HTERT RPE-1 (cell line): ENCODE data around the gene CTBP2.

Source experiments
- in situ Hi-C: fragments of 300-500 bp; cut with MboI; formaldehyde crosslinking; loops from 4 replicates; pipeline ENCODE4 v1.14.3; 2020; ENCODE audit warnings: low sequenced_read_pairs

The CTBP2 gene

GRCh38 chr10:125144693-125145623 lies 15.4 kb downstream of the CTBP2 start:
- in situ Hi-C loops = no loop called here

DNA sequence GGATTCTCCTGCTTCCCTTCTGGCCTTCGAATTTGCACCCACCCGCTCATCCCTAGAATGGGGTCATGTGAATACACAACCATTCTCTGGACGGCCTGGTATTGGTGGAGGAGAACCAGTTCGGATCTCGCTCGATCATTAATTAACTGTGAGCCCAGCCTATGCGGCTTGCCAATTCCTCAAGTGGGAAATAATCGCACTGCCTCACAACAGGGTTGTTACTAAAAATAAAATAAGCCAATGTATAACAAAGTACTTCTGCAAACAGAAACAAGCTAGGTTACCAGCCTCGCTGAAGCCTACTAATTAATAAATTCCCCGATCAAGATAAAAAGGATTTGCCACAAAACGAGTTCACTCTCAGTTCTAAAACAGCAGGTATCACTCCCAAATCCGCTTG lies 16.2 kb downstream of the CTBP2 start:
- in situ Hi-C loops = no loop called here

GRCh38 chr10:125142946-125143345 lies 17.4 kb downstream of the CTBP2 start:
- in situ Hi-C loops = no loop called here

GRCh38 chr10:125141860-125142484 lies 18.4 kb downstream of the CTBP2 start:
- in situ Hi-C loops = no loop called here

GRCh38 chr10:125141150-125141859 lies 19.1 kb downstream of the CTBP2 start:
- in situ Hi-C loops = no loop called here

DNA sequence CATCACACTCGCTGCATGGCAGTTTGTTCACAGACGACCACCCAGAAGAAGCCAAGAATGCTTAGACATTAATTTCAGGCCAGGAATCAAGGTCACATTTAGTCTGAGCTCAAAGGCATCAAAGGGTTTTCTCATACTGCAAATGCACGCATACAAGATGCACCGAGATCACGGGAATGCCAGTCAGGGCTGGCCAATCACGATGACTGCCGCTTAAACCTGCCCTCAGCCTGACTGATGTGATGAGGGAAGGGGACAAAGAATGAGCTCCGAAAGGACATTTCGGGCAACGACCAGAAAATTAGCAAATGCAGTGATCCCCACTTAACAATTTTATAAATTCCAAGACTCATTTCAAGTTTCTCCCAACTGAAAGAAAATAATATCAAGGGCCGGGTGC lies 20.2 kb downstream of the CTBP2 start:
- in situ Hi-C loops = no loop called here

DNA sequence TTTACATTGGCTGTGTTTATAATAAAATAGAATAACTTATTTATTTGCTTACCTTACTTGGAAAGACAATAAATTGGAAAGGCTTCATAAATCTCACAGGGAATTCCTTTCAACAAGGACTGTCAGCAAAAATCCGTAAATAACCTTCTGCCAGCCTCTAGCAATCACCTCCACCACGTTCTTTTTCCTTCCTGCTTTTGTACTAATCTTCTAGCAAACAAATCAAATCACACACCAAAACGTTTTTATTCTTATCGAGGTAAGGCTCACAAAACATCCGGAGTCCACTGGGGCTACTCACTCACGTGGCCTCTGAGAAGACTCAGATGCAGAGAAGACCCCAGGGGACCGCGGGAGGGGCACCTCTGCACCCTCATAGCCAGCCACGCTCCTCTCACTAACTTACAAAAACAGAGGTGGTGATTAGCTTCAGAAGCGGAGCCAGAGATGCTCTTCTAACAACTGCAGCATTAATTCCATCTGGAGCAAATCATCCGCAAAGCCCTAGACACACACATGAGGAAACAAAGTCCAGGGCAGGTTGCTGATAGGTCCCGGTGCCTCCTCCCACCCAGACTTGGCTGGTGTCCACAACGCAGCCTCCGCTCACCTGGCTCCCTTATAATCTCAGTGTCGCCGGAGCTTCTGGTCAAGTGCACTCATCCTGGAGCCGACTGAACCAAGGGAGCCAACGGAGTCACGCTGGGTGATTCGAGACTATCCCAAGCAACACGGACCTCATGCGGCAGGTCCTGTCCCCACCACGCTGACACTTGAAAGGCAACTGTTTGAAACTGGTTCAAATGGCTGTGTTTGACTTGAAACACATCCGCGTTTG lies 22.5 kb downstream of the CTBP2 start:
- in situ Hi-C loops = no loop called here

DNA sequence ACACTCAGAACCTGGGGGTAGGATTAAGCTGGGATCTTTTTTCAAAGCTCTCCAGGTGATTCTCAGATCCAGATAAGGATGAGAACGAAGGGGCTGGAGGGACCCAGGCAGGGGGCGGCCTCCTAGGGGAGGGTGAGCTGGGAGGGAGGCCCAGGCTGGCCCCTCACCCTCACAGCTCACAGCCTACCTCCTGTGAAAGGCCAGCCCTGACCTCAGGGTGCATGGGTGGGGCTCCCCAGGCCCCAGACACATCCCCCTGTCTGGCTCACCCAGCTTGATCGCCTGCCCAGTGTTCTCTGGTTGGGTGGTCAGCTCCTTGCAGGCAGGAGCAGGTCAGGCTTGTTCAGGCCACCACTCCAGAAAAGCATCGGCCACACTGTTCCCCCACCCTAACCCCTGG lies 24.3 kb downstream of the CTBP2 start:
- in situ Hi-C loops = no loop called here

- in situ Hi-C loops = no loop called here
Measured at GRCh38 chr10:125135771-125136035, 24.7 kb downstream of the CTBP2 start.

- in situ Hi-C loops = no loop called here
Measured at GRCh38 chr10:125134916-125135770, 25.2 kb downstream of the CTBP2 start.

- in situ Hi-C loops = no loop called here
Measured at GRCh38 chr10:125134483-125134848, 25.9 kb downstream of the CTBP2 start.

DNA sequence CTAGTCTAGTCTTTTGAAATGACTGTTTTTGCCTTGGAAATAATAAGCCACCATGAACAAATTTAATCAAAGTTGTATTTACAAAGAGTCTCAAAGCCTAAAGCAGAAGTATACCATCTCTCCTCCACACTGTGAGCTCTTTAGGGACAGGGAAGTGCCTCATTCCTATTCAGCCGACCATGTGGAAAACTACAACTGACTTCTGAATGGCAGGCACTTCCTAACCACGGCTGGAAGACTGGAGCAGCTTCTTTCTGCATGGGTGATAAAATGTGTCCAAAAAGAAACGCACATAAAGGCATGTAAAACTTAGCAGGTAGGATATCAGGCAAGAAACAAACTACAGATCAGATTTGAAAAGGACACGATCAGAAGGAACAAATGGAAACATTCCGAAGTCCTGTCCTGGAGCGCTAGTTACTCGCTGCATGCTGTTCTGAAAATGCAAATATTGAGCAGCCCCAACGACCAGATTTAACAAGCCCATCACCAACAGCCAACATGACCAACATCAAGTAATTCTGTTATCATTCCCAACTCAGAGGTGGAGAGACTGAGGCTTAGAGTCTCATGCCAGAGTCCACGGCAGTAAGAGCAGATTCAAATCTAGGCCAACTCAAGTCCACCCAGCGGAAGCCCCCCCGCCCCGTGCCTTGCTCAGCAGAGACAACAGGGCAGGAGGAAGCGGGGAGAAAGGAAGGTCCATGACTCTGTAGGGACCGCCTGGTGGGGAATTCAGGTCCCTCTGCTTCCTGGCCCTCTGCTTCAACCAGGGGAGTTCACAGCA lies 26.5 kb downstream of the CTBP2 start:
- in situ Hi-C loops = no loop called here

GRCh38 chr10:125132344-125132743 lies 28.0 kb downstream of the CTBP2 start:
- in situ Hi-C loops = no loop called here

DNA sequence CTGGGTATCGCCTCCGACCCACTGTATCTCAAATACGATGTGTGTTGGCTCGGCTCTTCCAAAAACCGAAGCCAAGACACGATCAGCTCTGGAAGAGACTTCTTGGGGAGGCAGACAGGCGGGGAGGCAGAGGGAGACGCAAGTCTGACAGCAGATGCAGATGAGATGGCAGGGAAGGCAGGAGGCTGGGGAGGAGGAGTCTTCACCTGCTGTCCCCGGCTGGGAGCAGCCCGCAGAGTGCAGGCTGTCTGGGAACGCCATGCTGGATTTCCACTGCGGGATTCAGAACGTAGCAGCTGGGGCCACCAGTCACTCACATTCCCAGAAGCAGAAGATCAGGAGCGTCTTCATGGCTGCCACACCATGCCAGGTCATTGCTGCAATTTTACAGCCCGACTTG lies 29.4 kb downstream of the CTBP2 start:
- in situ Hi-C loops = no loop called here

DNA sequence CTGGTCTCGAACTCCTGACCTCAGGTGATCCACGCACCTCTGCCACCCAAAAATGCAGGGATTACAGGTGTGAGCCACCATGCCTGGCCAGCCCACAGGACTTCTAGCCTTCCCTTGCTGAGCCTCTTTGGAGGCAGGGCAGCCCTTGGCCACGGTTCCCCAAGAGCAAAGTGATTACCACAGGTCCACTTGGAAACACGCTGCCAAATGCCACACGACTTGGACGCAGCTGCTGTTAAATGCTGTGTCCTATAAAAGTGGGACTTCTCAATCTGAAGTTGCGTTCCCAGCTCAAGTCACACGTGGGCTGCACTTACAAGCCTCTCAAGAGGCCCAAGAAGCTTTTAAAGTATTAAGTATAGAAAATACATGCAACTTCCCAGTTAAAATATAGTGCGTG lies 30.1 kb downstream of the CTBP2 start:
- in situ Hi-C loops = no loop called here

GRCh38 chr10:125129076-125129458 lies 31.3 kb downstream of the CTBP2 start:
- in situ Hi-C loops = no loop called here

DNA sequence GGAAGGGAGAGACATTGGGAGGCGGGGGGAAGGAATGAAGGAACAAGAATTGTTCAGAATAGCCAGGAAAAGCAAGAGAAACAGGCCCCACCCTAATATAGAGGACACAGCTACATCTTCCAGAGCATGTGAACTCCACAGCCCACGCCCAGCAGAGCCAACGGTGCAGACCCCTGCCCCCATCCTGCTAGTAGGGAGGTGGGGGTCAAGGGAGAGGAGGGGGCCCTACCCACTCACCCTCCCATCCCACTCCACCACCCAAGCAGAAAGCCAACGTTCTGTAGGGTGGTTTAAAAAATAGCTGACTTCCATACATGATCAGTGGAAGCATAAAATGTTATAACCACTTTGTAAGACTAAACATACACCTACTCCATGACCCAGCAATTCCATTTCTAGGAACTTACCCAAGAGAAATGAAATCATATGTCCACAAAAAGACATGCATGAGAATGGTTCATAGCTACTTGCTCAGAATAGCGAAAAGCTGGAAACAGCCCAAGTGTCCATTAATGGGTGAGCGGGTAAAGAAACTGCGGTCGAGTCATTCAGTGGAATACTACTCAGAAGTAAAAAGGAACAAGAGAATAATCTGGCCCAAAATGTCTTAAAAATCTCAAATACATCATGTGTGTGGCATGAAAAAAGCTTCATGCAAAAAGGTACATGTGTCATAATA lies 31.8 kb downstream of the CTBP2 start:
- in situ Hi-C loops = no loop called here

DNA sequence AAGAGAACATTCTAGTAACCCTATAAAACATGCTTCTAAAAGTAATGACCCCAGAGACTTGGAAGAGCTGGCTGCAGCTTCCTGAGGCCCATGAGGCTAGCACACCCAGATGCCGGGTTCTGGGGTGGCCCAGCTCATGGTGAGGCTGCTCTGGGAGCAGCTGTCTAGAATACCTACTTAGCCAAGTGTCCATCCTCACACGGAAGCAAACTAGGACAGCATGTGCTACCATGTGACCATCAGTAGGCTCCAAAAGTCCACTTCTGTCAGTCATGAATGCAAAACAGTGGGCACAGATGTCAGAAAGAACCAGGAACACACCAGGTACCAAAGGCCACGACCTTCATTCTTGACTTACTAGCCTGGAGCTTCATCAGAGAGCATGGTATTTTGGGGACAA lies 32.4 kb downstream of the CTBP2 start:
- in situ Hi-C loops = no loop called here

DNA sequence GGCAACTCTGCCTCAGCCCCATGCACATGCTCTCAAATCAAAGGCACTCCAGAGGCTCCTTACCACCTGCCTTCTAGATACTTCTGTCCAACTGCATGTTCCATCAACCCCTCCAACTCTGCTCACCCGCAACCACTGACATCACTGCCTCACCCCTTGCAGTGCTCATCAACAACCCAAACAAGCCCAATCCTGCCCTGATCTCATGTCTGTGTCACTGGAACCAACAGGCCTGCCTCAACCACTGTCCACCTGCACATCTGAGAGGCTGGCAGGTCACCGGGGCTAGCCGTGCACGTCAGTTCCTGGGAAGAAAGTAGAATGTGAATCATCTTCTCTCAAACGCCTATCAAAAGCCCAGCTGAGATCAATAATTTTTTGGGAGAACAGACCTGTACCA lies 33.3 kb downstream of the CTBP2 start:
- in situ Hi-C loops = no loop called here
